Left renal cortex interstitium (tissue), 4 donors: Measurements from ENCODE around the gene EDDM3A. TPM values are rescaled to one million over a fixed set of nuclear protein-coding genes. Genes with fewer than 3 reads are reported as not detected.

ENCODE experiments used
- DNase-seq, 4 donors: peaks; one replicate each; pipeline ENCODE4 v3.0.0-alpha.2; 2013; ENCODE audit warnings: low read depth in 4 of 4, low spot score in 2 of 4, missing footprints in 1 of 4
- polyA plus RNA-seq, 4 donors: library from polyadenylated mRNA; unstranded; fragments of 120-200 nt; gene quantifications; one replicate each; pipeline ENCODE4 v1.2.1, GENCODE V29; 2013; ENCODE audit not compliant: insufficient read length in 4 of 4

The EDDM3A gene
- polyA plus RNA-seq, 4 donors: 0.19 to 0.43 (median 0.28) TPM

GRCh38 chr14:20782280-20782890 is 36.7 kb downstream of the EDDM3A start:
- peak in 3 of 4 donors; percentile 25 to 35 (median 34) for DNase-seq

DNA sequence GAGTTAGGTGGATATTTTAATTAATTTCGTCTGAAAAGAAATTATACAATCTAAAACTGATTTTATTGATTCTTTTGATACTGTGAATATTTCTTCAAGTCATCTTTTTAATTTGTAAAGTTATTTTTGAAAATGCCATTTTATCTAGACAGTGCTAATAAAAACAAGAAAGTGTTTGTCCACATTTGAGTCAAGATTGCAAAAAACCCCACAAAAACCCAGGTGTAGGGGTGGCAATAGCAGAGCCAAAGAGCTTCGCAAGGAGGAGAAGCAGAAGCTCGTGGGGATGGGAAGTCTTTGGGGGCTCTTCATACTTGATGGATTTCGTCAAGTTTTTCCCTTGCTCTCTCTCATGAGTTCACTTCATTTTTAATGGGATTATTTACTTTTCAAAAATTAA is 41.3 kb downstream of the EDDM3A start:
- DNase-seq: no peak

DNA sequence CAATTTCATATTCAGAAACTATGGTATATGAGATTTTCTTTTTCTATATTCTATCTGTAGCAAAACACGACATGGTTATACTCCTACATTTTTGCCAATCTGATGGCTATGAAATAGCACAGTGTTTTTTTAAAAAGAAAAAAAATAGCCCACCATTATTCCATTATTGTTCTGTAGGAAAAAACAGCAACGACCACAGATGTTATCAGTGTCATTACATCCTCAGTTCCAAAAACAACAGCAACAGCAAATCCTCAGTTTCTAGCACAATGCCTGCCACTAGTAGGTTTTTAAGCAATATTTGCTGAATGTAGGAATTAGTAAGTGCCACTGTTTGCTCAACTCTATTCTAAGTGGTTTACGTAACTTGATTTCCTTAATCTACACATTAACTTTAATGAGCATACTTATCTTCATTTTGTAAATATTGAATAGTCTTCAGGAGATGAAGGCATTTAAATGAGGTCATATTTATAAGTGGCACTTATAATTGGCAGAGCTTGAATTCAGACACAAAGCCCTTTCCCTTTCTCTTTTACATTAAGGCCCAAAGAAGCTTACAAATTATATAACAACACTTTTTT is 43.6 kb downstream of the EDDM3A start:
- no peak for DNase-seq

DNA sequence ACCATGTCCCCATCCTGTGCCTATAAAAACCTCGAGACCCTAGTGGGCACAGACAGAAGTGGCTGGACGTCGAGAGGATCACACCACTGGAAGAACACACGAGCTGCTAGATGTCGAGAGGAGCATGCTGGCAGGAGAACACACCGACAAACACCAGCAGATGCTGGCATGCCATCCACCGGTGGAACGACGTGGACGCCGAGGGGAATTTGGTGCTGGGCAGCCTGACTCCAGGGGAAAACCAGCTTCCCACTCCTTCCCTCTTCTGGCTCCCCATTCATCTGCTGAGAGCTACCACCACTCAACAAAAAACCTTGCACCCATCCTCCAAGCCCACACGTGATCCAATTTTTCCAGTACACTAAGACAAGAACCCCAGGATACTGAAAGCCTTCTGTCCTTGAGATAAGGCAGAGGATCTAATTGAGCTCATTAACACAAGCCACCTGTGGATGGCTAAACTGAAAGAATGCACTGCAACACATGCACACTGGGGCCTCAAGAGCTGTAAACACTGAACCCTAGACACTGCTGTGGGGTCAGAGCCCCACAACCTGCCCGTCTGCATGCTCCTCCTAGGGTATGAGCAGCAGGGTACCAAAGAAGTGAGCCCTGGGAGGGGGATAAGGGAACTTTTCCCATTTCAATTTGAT is 44.9 kb downstream of the EDDM3A start:
- DNase-seq: no peak

DNA sequence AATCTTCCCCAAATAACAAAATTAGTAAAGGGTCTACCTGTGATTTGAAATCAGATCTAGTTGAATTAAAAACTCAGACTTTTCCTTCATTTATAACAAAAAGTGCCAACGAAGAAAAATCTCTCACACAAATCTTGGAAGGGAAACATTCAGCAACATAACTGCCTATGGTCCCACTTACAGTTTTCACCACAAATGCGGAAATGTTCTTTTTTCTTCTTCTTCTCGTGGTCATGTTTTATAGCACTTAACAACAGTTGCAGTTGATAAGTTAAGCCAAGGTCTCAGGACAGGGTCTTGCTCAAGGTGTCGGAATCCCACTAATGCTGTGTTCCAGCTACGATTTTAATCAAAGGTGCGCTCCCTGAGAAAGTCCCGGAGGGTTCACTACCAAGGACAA is 45.5 kb downstream of the EDDM3A start:
- DNase-seq: no peak

DNA sequence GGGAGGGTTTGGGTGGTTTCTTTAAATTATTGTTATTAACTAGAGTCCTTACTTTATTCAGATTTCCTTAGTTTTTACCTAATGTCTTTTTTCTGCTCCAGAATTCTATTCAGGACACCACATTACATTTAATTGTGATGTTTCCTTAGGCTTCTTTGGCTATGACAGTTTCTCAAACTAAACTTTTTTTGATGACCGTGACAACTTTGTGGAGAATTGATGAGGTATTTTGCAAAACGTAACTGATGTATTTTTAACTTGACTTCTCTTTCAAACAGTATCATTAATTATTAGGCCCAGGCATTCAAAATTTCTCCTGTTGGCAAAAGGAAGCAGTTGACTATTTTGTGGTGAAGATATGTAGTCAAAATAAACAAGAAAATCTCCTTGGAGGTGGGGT is 45.9 kb downstream of the EDDM3A start:
- DNase-seq: no peak

DNA sequence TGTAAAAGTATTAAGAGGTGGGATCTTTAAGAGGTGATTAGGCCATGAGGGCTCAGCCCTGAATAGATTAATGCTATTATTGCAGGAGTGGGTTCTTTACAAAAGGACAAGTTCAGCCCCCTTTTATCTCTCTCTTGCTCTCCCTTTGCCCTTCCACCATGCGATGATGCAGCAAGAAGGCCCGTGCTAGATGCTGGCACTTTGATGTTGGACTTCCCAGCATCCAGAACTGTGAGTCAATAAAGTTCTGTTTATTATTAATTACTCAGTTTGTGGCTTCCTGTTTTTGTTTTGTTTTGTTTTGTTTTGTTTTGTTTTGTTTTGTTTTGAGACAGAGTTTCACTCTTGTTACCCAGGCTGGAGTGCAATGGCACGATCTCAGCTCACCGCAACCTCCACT is 46.9 kb downstream of the EDDM3A start:
- DNase-seq: no peak

GRCh38 chr14:20794644-20795369 is 49.1 kb downstream of the EDDM3A start:
- no peak for DNase-seq

DNA sequence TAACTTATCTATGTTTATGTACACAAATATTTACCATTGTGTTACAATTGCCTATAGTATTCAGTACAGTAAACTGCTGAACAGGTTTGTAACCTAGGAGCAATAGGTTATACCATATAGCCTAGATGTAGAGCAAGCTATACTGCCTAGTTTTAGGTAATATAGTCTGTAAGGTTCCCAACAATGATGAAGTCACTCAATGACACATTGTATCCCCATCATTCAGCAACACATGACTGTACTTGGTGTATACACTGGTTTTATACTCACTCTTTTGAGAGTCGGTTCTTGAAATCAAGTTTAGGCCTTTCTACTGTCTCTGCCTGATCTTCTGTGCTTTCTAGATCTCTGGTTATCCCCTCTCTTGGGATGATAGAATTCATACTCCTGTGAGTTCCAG is 51.5 kb downstream of the EDDM3A start:
- DNase-seq: no peak

Other genes starting within 250 kb of the EDDM3A start
- gene RNASE10, start 240.3 kb upstream of the EDDM3A start, polyA plus RNA-seq: under 1 TPM in 2 of 4 donors, not detected in 2; 0.41 to 0.60 TPM
- not detected for gene RNASE9, start 184.8 kb upstream of the EDDM3A start, polyA plus RNA-seq
- not detected for gene RNASE11, start 157.9 kb upstream of the EDDM3A start, polyA plus RNA-seq
- not detected for gene RNASE12, start 154.5 kb upstream of the EDDM3A start, polyA plus RNA-seq
- not detected for gene OR6S1, start 104.2 kb upstream of the EDDM3A start, polyA plus RNA-seq
- gene RNASE4, start 61.3 kb upstream of the EDDM3A start, polyA plus RNA-seq: 1 to 10 TPM; 3.1 to 5.5 (median 4.1) TPM
- gene ANG, start 57.1 kb upstream of the EDDM3A start, polyA plus RNA-seq: 1 to 10 TPM; 2.9 to 5.0 (median 3.7) TPM
- gene EDDM3B, start 22.5 kb downstream of the EDDM3A start, polyA plus RNA-seq: under 1 TPM in 1 of 4 donors, not detected in 3; 0.11 TPM
- 1 to 10 TPM; 5.0 to 7.4 (median 5.6) TPM for gene RNASE6, start 35.4 kb downstream of the EDDM3A start, polyA plus RNA-seq
- 100 to 1,000 TPM; 117 to 201 (median 179) TPM for gene RNASE1, start 57.0 kb downstream of the EDDM3A start, polyA plus RNA-seq
- gene RNASE3, start 145.5 kb downstream of the EDDM3A start, polyA plus RNA-seq: under 1 TPM in 3 of 4 donors, not detected in 1; 0.42 to 0.79 (median 0.66) TPM
- 1 to 10 TPM in 2 of 4 donors, under 1 TPM in 2; 0.41 to 2.4 (median 1.1) TPM for gene RNASE2, start 209.6 kb downstream of the EDDM3A start, polyA plus RNA-seq
- 100 to 1,000 TPM in 2 of 4 donors, 10 to 100 TPM in 2; 69.4 to 132 (median 96.9) TPM for gene METTL17, start 244.1 kb downstream of the EDDM3A start, polyA plus RNA-seq